ENCODE data around the gene MCEMP1.
"Not testable (repeated sequence)": the region's sequence is repeated elsewhere in the genome, so short reads cannot be mapped to it uniquely, and the experiment has no call there.

The MCEMP1 gene

DNA sequence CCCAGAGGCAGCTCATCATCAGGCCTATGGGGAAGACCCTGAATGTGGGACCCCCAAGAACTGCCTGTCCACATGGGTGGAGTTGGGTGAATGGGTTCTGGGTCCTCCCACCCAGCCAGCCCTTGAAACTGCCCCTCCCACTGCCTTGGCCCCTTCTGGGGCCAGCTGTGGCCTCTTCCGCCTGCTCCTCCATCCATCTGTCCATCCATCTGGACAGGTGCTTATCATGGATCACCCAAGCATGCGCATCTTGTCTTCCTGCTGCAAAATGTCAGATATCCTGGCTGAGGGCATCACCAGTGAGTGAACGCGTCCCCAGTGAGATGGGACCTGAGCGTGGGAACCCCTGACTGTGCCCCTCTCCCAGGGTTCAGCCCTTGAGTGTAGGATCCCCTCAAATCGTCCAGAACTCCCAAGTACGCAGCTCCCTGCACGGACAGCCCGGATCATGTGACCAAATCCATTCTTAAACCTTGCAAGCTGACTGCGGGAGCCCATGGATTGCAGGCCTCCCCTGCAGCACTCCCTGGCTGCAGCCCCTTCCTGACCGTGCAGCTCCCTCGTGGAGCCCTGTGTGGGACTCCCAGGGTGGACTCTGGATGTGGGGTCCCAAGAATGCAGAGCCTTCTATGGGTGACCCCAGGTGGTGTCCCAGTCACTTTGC, 38.0 kb upstream of the MCEMP1 start:
- Histone ChIP-seq H3K9me3 (ENCODE audit: low read length) (no peaks in the 10 kb centered on the region), H3K4me1 (ENCODE audit: insufficient read depth, low read length) (no peaks in the 10 kb centered on the region), H3K27me3 (ENCODE audit: insufficient read depth, low read length) (peaks cover 14% of the 10 kb centered on the region), H3K4me3 (ENCODE audit: low read length) (no peak overlapping the region), H2AFZ (ENCODE audit: low read depth, low read length) (no peak overlapping the region), H3K36me3 (ENCODE audit: insufficient read depth, low read length) (no peaks in the 10 kb centered on the region)

DNA sequence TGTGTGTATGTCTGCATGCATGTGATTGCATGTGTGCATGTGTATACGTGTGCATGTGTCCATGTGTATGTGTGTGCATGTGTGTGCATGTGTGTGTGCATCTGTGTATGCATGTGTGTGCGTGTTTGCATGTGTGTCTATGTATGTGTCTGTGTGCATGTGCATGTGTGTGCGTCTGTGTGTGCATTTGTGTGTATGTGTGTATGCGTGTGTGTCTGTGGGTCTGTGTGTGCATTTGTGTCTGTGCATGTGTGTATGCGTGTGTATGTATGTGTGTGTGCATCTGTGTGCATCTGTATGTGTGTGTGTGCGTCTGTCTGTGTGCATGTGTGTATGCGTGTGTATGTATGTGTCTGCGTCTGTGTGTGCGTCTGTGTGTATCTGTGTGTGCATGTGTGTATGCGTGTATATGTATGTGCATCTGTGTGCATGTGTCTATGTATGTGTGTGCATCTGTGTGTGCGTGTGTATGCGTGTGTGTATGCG, 37.0 kb upstream of the MCEMP1 start:
- Histone ChIP-seq H2AFZ (ENCODE audit: low read depth, low read length) (no peak overlapping the region), H3K9me3 (ENCODE audit: low read length) (no peaks in the 10 kb centered on the region), H3K4me1 (ENCODE audit: insufficient read depth, low read length) (no peaks in the 10 kb centered on the region), H3K36me3 (ENCODE audit: insufficient read depth, low read length) (no peaks in the 10 kb centered on the region), H3K4me3 (ENCODE audit: low read length) (no peak overlapping the region), H3K27me3 (ENCODE audit: insufficient read depth, low read length) (peaks cover 14% of the 10 kb centered on the region)

DNA sequence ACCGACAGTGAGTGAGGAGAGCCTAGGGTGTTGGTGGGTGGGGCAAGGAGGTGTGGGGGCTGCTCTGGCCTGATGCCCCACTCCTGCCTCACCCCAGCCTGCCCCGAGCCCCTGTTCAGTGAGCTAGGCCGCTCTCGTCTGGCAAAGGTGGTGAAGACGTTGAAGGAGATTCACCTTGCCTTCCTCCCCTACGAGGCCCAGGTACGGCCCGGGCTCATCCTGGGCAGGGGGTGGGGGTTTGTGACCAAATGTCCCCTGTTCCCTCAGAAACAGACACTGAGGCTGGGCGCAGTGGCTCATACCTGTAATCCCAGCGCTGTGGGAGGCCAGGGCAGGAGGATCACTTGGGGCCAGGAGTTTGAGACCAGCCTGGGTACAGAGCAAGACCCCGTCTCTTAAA, 36.1 kb upstream of the MCEMP1 start:
- Histone ChIP-seq H3K27me3 (ENCODE audit: insufficient read depth, low read length) (peaks cover 14% of the 10 kb centered on the region), H3K4me1 (ENCODE audit: insufficient read depth, low read length) (no peaks in the 10 kb centered on the region), H3K4me3 (ENCODE audit: low read length) (no peak overlapping the region), H3K36me3 (ENCODE audit: insufficient read depth, low read length) (no peaks in the 10 kb centered on the region), H3K9me3 (ENCODE audit: low read length) (no peaks in the 10 kb centered on the region), H2AFZ (ENCODE audit: low read depth, low read length) (no peak overlapping the region)

DNA sequence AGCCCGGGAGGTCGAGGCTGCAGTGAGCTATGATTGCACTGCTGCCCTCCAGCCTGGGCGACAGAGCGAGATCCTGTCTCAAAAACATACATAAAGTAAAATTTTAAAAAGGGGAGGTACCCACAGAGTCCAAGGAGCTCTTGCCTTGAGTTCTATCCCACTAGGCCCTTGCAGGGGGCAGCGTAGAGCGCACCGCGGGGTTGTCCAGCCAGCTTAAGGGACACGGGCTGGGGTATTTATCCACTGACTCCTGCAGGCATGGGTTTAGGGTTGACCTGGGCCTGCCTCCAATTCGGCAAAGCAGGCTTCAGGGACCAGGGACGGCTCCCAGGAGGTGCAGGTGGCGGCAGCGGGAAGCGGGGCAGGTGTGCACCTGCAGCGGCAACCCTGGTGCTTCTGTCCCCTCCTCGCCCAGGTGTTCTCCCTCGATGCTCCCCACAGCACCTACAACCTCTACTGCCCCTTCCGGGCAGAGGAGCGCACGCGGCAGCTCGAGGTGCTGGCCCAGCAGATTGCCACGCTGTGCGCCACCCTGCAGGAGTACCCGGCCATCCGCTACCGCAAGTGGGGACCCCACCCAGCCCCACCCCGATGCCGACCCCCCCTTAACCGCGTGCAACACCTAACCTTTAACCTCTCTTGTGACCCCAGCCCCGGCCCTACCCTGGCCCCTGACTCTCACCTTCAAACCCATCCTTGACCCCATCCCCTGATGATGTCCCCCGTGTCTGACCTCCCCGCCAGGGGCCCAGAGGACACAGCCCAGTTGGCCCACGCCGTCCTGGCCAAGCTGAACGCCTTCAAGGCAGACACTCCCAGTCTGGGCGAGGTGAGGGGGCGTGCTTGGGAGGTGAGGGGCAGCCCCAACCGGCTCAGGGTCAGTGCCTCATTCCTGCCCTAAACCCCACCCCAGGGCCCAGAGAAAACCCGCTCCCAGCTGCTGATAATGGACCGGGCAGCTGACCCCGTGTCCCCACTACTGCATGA, 35.3 kb upstream of the MCEMP1 start:
- Histone ChIP-seq H3K4me1 (ENCODE audit: insufficient read depth, low read length) (no peaks in the 10 kb centered on the region), H3K36me3 (ENCODE audit: insufficient read depth, low read length) (no peaks in the 10 kb centered on the region), H3K4me3 (ENCODE audit: low read length) (no peak overlapping the region), H3K9me3 (ENCODE audit: low read length) (no peaks in the 10 kb centered on the region), H2AFZ (ENCODE audit: low read depth, low read length) (no peak overlapping the region), H3K27me3 (ENCODE audit: insufficient read depth, low read length) (peaks cover 7% of the 10 kb centered on the region)

DNA sequence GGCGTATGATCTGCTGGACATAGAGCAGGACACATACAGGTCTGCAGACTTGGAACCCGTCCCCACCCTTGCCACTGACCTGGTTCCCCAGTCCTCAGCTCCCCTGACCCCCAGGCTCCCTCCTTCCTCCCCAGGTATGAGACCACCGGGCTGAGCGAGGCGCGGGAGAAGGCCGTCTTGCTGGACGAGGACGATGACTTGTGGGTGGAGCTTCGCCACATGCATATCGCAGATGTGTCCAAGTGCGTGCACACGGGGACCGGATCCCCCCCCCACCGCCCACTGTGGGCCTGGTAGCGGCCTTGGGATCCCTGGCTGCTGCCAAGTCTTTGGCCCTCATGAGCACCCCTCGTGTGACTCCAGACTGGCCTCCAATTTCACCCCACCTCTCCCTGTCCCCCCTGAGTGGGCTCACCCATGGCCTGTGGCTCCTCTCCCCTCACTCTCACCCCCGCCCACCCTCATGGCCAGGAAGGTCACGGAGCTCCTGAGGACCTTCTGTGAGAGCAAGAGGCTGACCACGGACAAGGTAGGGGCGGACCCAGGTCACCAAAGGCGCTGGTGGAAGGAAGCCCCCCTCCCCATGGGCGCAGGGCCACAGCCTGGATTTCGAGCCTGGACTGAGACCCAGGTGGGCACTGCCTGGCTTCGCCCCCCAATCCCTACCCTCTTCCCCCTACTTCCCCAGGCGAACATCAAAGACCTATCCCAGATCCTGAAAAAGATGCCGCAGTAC, 34.4 kb upstream of the MCEMP1 start:
- no peak overlapping the region for H2AFZ ChIP-seq (ENCODE audit: low read depth, low read length)
- no peaks in the 10 kb centered on the region for H3K36me3 ChIP-seq (ENCODE audit: insufficient read depth, low read length)
- H3K4me1 ChIP-seq (ENCODE audit: insufficient read depth, low read length), result no peaks in the 10 kb centered on the region
- H3K27me3 ChIP-seq (ENCODE audit: insufficient read depth, low read length), result peaks cover 2% of the 10 kb centered on the region
- no peaks in the 10 kb centered on the region for H3K9me3 ChIP-seq (ENCODE audit: low read length)
- no peak overlapping the region for H3K4me3 ChIP-seq (ENCODE audit: low read length)

DNA sequence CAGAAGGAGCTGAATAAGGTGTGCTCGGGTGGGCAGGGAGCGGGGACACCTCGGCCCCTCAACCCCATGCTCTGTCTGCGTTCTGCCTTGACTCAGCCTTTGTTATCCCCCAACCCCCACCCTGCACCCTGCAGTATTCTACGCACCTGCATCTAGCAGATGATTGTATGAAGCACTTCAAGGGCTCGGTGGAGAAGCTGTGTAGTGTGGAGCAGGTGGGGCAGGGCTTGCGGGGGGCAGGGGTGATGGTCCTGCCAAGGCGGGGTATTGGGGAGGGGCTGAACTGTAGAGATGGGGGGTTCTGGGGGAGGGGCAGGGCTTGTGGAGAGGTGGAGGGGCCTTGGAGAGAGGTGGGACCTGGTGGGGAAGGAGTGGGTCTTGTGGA, 33.9 kb upstream of the MCEMP1 start:
- Histone ChIP-seq H3K36me3 (ENCODE audit: insufficient read depth, low read length) (no peaks in the 10 kb centered on the region), H2AFZ (ENCODE audit: low read depth, low read length) (no peak overlapping the region), H3K4me1 (ENCODE audit: insufficient read depth, low read length) (no peaks in the 10 kb centered on the region), H3K9me3 (ENCODE audit: low read length) (no peaks in the 10 kb centered on the region), H3K4me3 (ENCODE audit: low read length) (no peak overlapping the region), H3K27me3 (ENCODE audit: insufficient read depth, low read length) (no peaks in the 10 kb centered on the region)

DNA sequence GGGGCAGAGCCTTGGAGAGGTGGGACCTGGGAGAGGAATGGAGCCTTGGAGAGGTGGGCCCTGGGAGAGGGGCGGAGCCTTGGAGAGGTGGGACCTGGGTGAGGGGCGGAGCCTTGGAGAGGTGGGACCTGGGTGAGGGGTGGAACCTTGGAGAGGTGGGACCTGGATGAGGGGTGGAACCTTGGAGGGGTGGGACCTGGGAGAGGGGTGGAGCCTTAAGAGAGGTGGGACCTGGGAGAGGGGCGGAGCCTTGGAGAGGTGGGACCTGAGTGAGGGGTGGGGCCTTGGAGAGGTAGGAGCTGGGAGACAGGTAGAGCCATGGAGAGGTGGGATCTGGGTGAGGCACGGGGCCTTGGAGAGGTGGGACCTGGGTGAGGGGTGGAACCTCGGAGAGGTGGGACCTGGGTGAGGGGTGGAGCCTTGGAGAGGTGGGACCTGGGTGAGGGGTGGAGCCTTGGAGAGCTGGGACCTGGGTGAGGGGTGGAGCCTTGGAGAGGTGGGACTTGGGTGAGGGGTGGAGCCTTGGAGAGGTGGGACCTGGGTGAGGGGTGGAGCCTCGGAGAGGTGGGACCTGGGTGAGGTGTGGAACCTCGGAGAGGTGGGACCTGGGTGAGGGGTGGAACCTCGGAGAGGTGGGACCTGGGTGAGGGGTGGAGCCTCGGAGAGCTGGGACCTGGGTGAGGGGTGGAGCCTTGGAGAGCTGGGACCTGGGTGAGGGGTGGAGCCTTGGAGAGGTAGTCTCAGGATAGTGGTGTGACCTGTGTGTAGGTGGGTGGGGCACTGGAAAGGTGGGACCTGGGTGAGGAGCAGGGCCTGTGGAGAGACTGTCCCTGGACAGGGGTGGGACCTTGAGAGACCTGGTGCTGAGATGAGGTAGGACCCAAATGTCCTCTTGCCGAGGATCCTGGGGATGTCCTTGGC, 33.0 kb upstream of the MCEMP1 start:
- H3K4me3 ChIP-seq (ENCODE audit: low read length); H3K27me3 ChIP-seq (ENCODE audit: insufficient read depth, low read length); H3K9me3 ChIP-seq (ENCODE audit: low read length); H2AFZ ChIP-seq (ENCODE audit: low read depth, low read length); H3K36me3 ChIP-seq (ENCODE audit: insufficient read depth, low read length); H3K4me1 ChIP-seq (ENCODE audit: insufficient read depth, low read length): not testable (repeated sequence)

DNA sequence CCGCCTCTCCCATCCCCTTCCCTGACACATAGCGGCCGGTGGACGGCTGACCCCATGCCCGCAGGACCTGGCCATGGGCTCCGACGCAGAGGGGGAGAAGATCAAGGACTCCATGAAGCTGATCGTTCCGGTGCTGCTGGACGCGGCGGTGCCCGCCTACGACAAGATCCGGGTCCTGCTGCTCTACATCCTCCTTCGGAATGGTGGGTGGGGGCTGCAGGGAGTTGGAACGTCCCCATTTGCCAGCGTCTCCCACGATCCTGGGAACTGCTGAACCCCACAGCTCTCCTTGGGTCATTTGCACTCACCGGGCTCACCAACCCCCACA, 32.4 kb upstream of the MCEMP1 start:
- Histone ChIP-seq H2AFZ (ENCODE audit: low read depth, low read length) (no peak overlapping the region), H3K36me3 (ENCODE audit: insufficient read depth, low read length) (no peaks in the 10 kb centered on the region), H3K4me3 (ENCODE audit: low read length) (no peak overlapping the region), H3K9me3 (ENCODE audit: low read length) (no peaks in the 10 kb centered on the region), H3K27me3 (ENCODE audit: insufficient read depth, low read length) (no peaks in the 10 kb centered on the region), H3K4me1 (ENCODE audit: insufficient read depth, low read length) (no peaks in the 10 kb centered on the region)

DNA sequence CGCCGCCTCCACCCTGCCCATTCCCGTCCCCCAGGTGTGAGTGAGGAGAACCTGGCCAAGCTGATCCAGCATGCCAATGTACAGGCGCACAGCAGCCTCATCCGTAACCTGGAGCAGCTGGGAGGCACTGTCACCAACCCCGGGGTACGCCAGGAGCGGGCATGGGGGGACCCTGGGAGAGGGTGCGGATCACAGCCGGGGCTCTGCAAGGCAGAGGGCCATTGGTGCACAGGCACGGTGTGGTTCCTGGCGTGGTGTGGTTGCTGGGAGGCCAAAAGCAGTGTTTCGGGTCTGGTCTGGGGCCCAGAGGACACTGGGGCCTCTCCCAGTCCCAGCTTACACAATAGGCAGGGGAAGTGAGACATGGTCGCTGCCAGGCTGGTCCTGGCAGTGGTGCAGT, 31.7 kb upstream of the MCEMP1 start:
- H2AFZ ChIP-seq (ENCODE audit: low read depth, low read length), result no peak overlapping the region
- H3K9me3 ChIP-seq (ENCODE audit: low read length), result no peaks in the 10 kb centered on the region
- H3K4me3 ChIP-seq (ENCODE audit: low read length), result no peak overlapping the region
- no peaks in the 10 kb centered on the region for H3K4me1 ChIP-seq (ENCODE audit: insufficient read depth, low read length)
- peaks cover 1% of the 10 kb centered on the region for H3K27me3 ChIP-seq (ENCODE audit: insufficient read depth, low read length)
- H3K36me3 ChIP-seq (ENCODE audit: insufficient read depth, low read length), result no peaks in the 10 kb centered on the region

DNA sequence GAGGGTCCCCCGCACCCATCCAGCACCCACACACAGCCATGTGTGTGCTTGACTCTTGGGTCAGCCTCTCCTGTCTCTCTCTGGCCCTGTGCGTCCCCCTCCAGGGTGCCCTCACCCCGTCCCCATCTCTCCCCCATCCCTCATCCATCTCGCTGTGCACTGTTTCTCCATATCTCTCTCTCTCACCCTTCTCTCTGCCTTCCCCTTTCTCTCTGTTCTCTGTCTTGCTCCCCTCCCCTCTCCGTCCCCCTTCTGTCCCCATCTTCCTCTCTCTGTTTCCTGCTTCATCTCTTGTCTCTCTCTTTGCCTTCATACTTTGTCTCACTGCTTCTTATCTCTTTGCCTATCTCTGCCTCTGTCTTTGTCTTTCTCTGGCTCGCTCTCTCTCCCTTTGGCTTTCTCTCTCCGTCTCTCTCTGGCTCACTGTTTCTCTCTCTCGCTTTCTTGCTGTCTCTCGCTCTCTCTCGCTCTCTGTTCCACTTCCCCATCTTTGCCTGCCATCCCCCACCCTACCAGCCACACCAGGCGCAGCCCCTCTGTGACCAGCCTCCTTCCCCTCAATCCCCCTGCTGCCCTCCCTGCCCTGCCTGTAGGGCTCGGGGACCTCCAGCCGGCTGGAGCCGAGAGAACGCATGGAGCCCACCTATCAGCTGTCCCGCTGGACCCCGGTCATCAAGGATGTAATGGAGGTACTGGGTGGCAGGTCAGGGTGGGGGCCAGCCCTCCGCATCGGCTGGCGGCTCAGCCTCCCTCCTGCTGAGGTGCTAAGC, 31.0 kb upstream of the MCEMP1 start:
- Histone ChIP-seq H3K27me3 (ENCODE audit: insufficient read depth, low read length) (peaks cover 5% of the 10 kb centered on the region), H2AFZ (ENCODE audit: low read depth, low read length) (no peak overlapping the region), H3K36me3 (ENCODE audit: insufficient read depth, low read length) (no peaks in the 10 kb centered on the region), H3K9me3 (ENCODE audit: low read length) (no peaks in the 10 kb centered on the region), H3K4me3 (ENCODE audit: low read length) (no peak overlapping the region), H3K4me1 (ENCODE audit: insufficient read depth, low read length) (no peaks in the 10 kb centered on the region)

DNA sequence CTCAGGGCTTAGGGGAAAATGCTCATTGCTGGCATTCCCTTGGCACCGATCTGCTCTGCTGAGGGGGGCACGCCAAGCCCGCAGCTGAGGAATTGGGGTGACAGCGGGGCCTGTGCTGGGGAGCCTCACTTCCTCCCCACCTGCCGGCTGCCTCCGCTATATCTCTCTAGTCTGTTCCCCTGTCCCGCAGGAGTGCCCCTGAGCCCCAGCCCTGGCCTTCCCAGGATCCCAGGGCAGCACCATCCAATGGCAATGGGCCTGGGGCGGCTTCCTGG, 30.5 kb upstream of the MCEMP1 start:
- H3K27me3 ChIP-seq (ENCODE audit: insufficient read depth, low read length), result peaks cover 10% of the 10 kb centered on the region
- no peak overlapping the region for H3K4me3 ChIP-seq (ENCODE audit: low read length)
- no peaks in the 10 kb centered on the region for H3K4me1 ChIP-seq (ENCODE audit: insufficient read depth, low read length)
- no peaks in the 10 kb centered on the region for H3K36me3 ChIP-seq (ENCODE audit: insufficient read depth, low read length)
- H2AFZ ChIP-seq (ENCODE audit: low read depth, low read length), result no peak overlapping the region
- no peaks in the 10 kb centered on the region for H3K9me3 ChIP-seq (ENCODE audit: low read length)

DNA sequence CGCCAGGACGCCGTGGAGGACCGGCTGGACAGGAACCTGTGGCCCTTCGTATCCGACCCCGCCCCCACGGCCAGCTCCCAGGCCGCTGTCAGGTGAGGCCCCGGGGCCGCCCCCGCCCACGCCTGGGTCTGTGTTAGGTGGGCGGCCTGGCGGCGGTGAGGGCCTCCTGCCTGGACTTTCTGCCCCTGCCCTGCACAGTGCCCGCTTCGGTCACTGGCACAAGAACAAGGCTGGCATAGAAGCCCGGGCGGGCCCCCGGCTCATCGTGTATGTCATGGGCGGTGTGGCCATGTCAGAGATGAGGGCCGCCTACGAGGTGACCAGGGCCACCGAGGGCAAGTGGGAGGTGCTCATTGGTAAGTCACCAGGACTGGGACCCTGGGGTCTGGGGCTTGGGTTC, 29.7 kb upstream of the MCEMP1 start:
- Histone ChIP-seq H3K27me3 (ENCODE audit: insufficient read depth, low read length) (peaks cover 10% of the 10 kb centered on the region), H3K4me3 (ENCODE audit: low read length) (no peak overlapping the region), H3K4me1 (ENCODE audit: insufficient read depth, low read length) (no peaks in the 10 kb centered on the region), H3K9me3 (ENCODE audit: low read length) (no peaks in the 10 kb centered on the region), H3K36me3 (ENCODE audit: insufficient read depth, low read length) (no peaks in the 10 kb centered on the region), H2AFZ (ENCODE audit: low read depth, low read length) (no peak overlapping the region)
